HEK293 (cell line): Measurements from ENCODE around the gene CLTC.

ENCODE experiments used
- CTCF ChIP-seq: fragments of 450-650 bp; formaldehyde crosslinking; IDR thresholded peaks from 2 replicates; pipeline ENCODE4 v1.5.1; 2016; ENCODE audit warnings: missing biosample characterization, missing genetic modification characterization
- EGR2 ChIP-seq: fragments of 450-650 bp; formaldehyde crosslinking; IDR thresholded peaks from 2 replicates; pipeline ENCODE4 v1.5.1; 2016; ENCODE audit warnings: low read depth, missing biosample characterization, missing genetic modification characterization
- REST ChIP-seq: fragments of 450-650 bp; formaldehyde crosslinking; IDR thresholded peaks from 2 replicates; pipeline ENCODE4 v1.5.1; 2016; ENCODE audit warnings: missing biosample characterization, missing genetic modification characterization
- ZNF24 ChIP-seq: fragments of 450-650 bp; formaldehyde crosslinking; IDR thresholded peaks from 2 replicates; pipeline ENCODE4 v1.5.1; 2016; ENCODE audit warnings: missing biosample characterization, missing genetic modification characterization
- ZNF449 ChIP-seq: fragments of 450-650 bp; formaldehyde crosslinking; IDR thresholded peaks from 2 replicates; pipeline ENCODE4 v1.5.1; 2017; ENCODE audit warnings: missing biosample characterization, mild to moderate bottlenecking, missing genetic modification characterization, moderate library complexity
- ZNF704 ChIP-seq: fragments of 450-650 bp; formaldehyde crosslinking; IDR thresholded peaks from 2 replicates; pipeline ENCODE4 v1.5.1; 2016; ENCODE audit warnings: missing biosample characterization, missing genetic modification characterization

GRCh38 chr17:59680314-59680713, 60.6 kb downstream of the CLTC start:
- TF ChIP-seq ZNF24 = no peak
- TF ChIP-seq REST (tag by site-specific recombination) = no peak
- TF ChIP-seq CTCF (tag by site-specific recombination) = no peak
- TF ChIP-seq EGR2 (tag by site-specific recombination) = no peak
- no peak for TF ChIP-seq ZNF449 (tag by site-specific recombination)
- TF ChIP-seq ZNF704 (tag by site-specific recombination) = no peak
